DOHH2 (cell line): Measurements from ENCODE around the gene TNFRSF4.

Experiments
- H3F3A ChIP-seq: fragments of 200-600 bp; sonication (generic), shearing (Covaris generic); 2 replicates; pipeline ENCODE4 v1.6.0; 2016; ENCODE audit warnings: antibody characterized with exemption, mild to moderate bottlenecking; ENCODE audit not compliant: control insufficient read depth, insufficient read depth
- H3K27ac ChIP-seq: fragments of 200-600 bp; sonication (generic); 2 replicates; pipeline ENCODE4 v1.5.1; 2014; ENCODE audit warnings: low read depth, mild to moderate bottlenecking, low read length, moderate library complexity
- H3K27me3 ChIP-seq: fragments of 200-600 bp; sonication (generic); 2 replicates; pipeline ENCODE4 v1.6.1; 2014; ENCODE audit warnings: mild to moderate bottlenecking, low read length, mixed read lengths; ENCODE audit not compliant: control insufficient read depth
- H3K36me3 ChIP-seq: fragments of 200-600 bp; sonication (generic); 2 replicates; pipeline ENCODE4 v1.6.1; 2014; ENCODE audit warnings: mild to moderate bottlenecking, low read length, moderate library complexity, mixed read lengths; ENCODE audit not compliant: control insufficient read depth
- H3K4me1 ChIP-seq: fragments of 200-600 bp; sonication (generic); 2 replicates; pipeline ENCODE4 v1.6.1; 2014; ENCODE audit warnings: mild to moderate bottlenecking, low read length, mixed read lengths; ENCODE audit not compliant: control insufficient read depth
- H3K4me2 ChIP-seq: fragments of 200-600 bp; sonication (generic); 2 replicates; pipeline ENCODE4 v1.6.0; 2014; ENCODE audit warnings: mild to moderate bottlenecking, low read length, moderate library complexity
- H3K4me3 ChIP-seq: fragments of 200-600 bp; sonication (generic); 2 replicates; pipeline ENCODE4 v1.5.1; 2014; ENCODE audit warnings: mild to moderate bottlenecking, low read length, mixed read lengths
- H3K79me2 ChIP-seq: fragments of 200-600 bp; sonication (generic); 2 replicates; pipeline ENCODE4 v1.6.1; 2014; ENCODE audit warnings: mild to moderate bottlenecking, low read length, mixed read lengths; ENCODE audit not compliant: control insufficient read depth
- H3K9me2 ChIP-seq: fragments of 200-600 bp; sonication (generic); replicated peaks from 2 replicates; pipeline ENCODE4 v1.6.1; 2014; ENCODE audit warnings: mild to moderate bottlenecking, low read length, mixed read lengths; ENCODE audit not compliant: control insufficient read depth
- H3K9me3 ChIP-seq: fragments of 200-600 bp; sonication (generic); 2 replicates; pipeline ENCODE4 v1.6.1; 2014; ENCODE audit warnings: antibody characterized with exemption, low read length, mixed read lengths; ENCODE audit not compliant: control insufficient read depth, insufficient read depth
- H4K20me1 ChIP-seq: fragments of 200-600 bp; sonication (generic); 2 replicates; pipeline ENCODE4 v1.6.0; 2014; ENCODE audit warnings: low read depth, mild to moderate bottlenecking, antibody characterized with exemption, low read length, moderate library complexity; ENCODE audit not compliant: control insufficient read depth, insufficient read depth
- CTCF ChIP-seq: fragments of 200-600 bp; sonication (generic); IDR thresholded peaks from one replicate; pipeline ENCODE4 v1.5.1; 2014; ENCODE audit warnings: antibody characterized with exemption, mild to moderate bottlenecking, low read depth, low read length; ENCODE audit not compliant: poor library complexity, severe bottlenecking
- EZH2phosphoT487 ChIP-seq: fragments of 200-600 bp; sonication (generic); IDR thresholded peaks from 2 replicates; pipeline ENCODE4 v1.6.1; 2017; ENCODE audit warnings: borderline replicate concordance, mild to moderate bottlenecking, antibody characterized with exemption, low read length, moderate library complexity, mixed read lengths

TNFRSF4 gene

GRCh38 chr1:1181938-1182410 lies 32.0 kb downstream of the TNFRSF4 start:
- Histone ChIP-seq H3K9me3 (no peaks in the 10 kb centered on the region), H3K9me2 (no peaks in the 10 kb centered on the region), H3K27ac (no peak overlapping the region), H3K27me3 (peaks cover 10% of the 10 kb centered on the region; the same call in 1 of the 2 replicates), H3F3A (no peaks in the 10 kb centered on the region), H3K79me2 (no peaks in the 10 kb centered on the region), H3K4me3 (no peak overlapping the region), H3K36me3 (no peaks in the 10 kb centered on the region), H3K4me1 (peaks cover 4% of the 10 kb centered on the region; the same call in 1 of the 2 replicates), H4K20me1 (no peaks in the 10 kb centered on the region), H3K4me2 (no peak overlapping the region)
- no peak for TF ChIP-seq EZH2phosphoT487

GRCh38 chr1:1181129-1181937 lies 32.6 kb downstream of the TNFRSF4 start:
- peaks cover 4% of the 10 kb centered on the region; the same call in 1 of the 2 replicates for H3K4me1 ChIP-seq
- no peaks in the 10 kb centered on the region for H4K20me1 ChIP-seq
- no peak overlapping the region for H3K4me2 ChIP-seq
- peaks cover 2% of the 10 kb centered on the region; the same call in 1 of the 2 replicates for H3K9me3 ChIP-seq
- H3K36me3 ChIP-seq: no peaks in the 10 kb centered on the region
- no peaks in the 10 kb centered on the region for H3F3A ChIP-seq
- peaks cover 10% of the 10 kb centered on the region; the same call in 1 of the 2 replicates for H3K27me3 ChIP-seq
- H3K9me2 ChIP-seq: no peaks in the 10 kb centered on the region
- H3K4me3 ChIP-seq: no peak overlapping the region
- no peak for TF ChIP-seq CTCF
- H3K27ac ChIP-seq: no peak overlapping the region
- H3K79me2 ChIP-seq: no peaks in the 10 kb centered on the region

GRCh38 chr1:1179983-1180861 lies 33.7 kb downstream of the TNFRSF4 start:
- no peak overlapping the region for H3K27ac ChIP-seq
- no peaks in the 10 kb centered on the region for H3F3A ChIP-seq
- no peaks in the 10 kb centered on the region for H3K9me2 ChIP-seq
- H4K20me1 ChIP-seq: no peaks in the 10 kb centered on the region
- no peak overlapping the region for H3K4me2 ChIP-seq
- H3K9me3 ChIP-seq: peaks cover 11% of the 10 kb centered on the region; the same call in 1 of the 2 replicates
- H3K4me3 ChIP-seq: no peak overlapping the region
- H3K4me1 ChIP-seq: peaks cover 10% of the 10 kb centered on the region
- TF ChIP-seq EZH2phosphoT487: no peak
- no peaks in the 10 kb centered on the region for H3K36me3 ChIP-seq
- H3K27me3 ChIP-seq: peaks cover 13% of the 10 kb centered on the region; the same call in 1 of the 2 replicates
- no peaks in the 10 kb centered on the region for H3K79me2 ChIP-seq

- H3K79me2 ChIP-seq: no peaks in the 10 kb centered on the region
- no peaks in the 10 kb centered on the region for H3K9me2 ChIP-seq
- H3K27ac ChIP-seq: no peak overlapping the region
- H3F3A ChIP-seq: no peaks in the 10 kb centered on the region
- H3K4me2 ChIP-seq: no peak overlapping the region
- H3K27me3 ChIP-seq: peaks cover 13% of the 10 kb centered on the region; the same call in 1 of the 2 replicates
- H3K9me3 ChIP-seq: peaks cover 11% of the 10 kb centered on the region; the same call in 1 of the 2 replicates
- TF ChIP-seq CTCF (no peak), EZH2phosphoT487 (no peak)
- no peaks in the 10 kb centered on the region for H4K20me1 ChIP-seq
- no peak overlapping the region for H3K4me3 ChIP-seq
- peaks cover 16% of the 10 kb centered on the region for H3K4me1 ChIP-seq
- H3K36me3 ChIP-seq: no peaks in the 10 kb centered on the region
Observed at GRCh38 chr1:1179346-1179982, 34.5 kb downstream of the TNFRSF4 start.
